Stimulated activated CD4-positive, alpha-beta T cell treated with anti-CD3 and anti-CD28 coated beads, Interleukin-4, amount 100 ng/mL, for 4 hours (primary cell): ENCODE measurements around the gene CUX1.
"Not testable (repeated sequence)": the region's sequence is repeated elsewhere in the genome, so short reads cannot be mapped to it uniquely, and the experiment has no call there.

Experiments used
- DNase-seq, 2 experiments: peaks; one replicate each; pipeline ENCODE4 v3.0.0-alpha.2; 2020

Gene CUX1

GRCh38 chr7:102230162-102230561 lies 412.7 kb downstream of the CUX1 start:
- DNase-seq = not testable (repeated sequence)

- DNase-seq = no peak
Observed at GRCh38 chr7:102230593-102230992, 413.2 kb downstream of the CUX1 start.

DNA sequence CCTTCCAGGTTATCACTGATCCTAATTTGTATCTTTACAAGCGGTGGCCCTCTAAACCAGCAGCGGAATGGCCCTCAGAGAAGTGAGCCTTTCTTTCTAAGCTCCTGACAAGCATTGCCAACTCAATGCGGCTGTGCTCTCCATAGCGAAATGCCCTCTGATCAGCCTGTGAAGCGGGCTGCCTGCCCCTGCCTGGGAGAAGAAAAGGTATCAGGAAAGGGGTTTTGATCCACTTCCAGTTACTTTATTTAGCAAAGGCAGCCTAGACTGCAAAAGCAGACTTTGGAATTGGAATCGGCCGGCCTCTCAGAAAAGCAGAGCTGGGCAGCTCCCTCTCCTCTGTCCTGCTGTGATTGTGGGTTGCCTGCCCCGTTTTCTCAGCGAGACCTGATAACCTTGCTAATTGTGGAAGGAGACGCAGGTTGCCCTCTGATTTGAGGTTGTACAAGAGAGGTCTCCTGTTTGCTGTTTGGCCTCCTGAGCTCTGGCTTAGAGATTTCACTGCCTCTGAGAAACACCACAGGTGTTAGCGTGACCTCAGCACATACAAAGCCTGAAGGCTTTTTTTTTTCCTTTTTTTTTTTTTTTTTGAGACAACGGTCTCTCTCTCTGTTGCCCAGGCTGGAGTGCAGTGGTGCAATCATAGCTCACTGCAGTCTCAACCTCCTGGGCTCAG lies 415.3 kb downstream of the CUX1 start:
- no peak for DNase-seq

DNA sequence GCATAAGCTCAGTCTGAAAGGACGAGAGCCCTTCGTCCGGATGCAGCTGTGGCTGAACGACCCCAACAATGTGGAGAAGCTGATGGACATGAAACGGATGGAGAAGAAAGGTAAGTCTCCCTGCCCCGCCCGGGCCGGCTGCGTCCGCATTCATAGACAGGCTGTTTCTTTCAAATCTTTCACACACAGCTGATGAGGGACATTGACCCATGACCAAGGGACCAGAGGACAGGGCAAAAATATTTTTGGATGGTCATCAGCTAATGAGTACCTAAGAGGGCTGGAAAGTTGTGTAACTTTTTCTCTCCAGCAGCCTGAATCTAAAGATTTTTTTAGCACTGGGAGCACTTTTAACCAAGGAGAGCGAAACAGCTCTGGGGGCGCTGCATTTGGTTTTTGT lies 416.7 kb downstream of the CUX1 start:
- DNase-seq = no peak

- DNase-seq = no peak
Observed at GRCh38 chr7:102234801-102235550, 417.6 kb downstream of the CUX1 start.

DNA sequence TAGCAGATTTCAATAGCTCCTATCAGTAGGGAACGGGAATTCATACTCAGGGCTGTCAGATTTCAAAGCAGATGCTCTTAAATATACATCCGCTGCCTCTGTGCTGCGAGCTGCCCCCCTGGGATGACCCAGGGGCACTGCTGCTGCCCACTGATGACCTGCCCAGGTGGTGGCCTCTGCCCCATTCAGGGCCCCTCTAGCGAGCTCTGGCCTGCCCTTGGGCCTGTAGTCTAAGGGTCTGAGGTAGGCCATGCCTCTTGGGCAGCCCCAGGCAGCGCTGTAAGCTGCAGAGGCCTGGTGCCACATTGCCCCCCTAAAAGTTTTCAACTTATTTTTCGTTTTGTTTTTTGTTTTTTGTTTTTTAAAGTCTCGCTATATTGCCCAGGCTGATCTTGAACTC lies 418.7 kb downstream of the CUX1 start:
- DNase-seq = no peak

DNA sequence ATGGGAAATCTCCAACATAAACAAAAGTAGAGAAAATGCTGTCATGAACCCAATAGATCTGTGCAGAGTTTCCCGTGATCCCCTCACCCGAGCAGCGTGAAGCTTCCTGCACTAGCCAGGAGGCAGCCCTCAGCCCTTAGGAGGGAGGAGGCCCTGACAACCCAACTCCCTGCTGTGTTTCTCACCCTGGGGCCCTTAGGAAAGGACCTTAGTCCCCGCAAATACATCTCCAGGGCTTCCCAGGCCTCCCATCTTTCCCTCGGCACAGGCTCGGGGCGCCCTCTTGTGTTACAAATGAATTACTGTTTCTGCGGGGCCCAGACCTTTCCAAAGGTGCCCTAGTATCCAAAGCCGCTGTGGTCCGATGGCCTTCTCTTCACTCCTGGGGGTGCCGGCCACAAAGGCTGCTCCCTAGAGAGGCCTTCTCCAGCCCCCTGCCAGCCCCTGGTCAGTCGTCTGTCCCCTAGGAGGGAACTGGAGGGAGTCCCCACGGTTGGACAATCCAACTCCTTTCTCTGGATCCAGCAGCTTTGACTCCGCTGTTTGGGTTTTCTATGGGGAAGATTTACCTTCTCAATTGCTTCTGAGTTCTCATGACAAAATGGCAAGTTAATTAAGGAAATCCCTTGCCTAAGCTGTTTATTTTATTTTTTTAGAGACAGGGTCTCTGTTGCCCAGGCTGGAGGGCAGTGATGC lies 419.3 kb downstream of the CUX1 start:
- peak; percentile 8 to 33 for DNase-seq

- DNase-seq = no peak
Observed at GRCh38 chr7:102239206-102239820, 421.9 kb downstream of the CUX1 start.

- DNase-seq = no peak
Observed at GRCh38 chr7:102241431-102241830, 424.0 kb downstream of the CUX1 start.

DNA sequence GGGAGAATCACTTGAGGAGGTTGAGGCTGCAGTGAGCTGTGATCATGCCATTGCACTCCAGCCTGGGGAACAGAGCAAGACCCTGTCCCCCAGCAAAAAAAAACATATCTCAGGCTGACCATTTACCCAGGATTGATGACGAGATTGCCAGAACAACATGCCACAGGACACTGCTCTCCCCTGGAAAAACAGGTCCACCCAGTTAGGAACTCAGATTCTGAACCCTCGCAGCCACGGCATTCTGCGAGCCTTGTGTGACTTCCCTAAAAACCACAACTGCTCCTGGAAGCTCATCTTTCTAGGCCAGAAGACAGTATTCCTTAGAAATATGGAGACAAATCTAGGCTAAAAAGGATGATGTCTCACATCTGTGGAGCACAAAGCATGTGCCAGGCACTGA lies 427.2 kb downstream of the CUX1 start:
- no peak for DNase-seq

DNA sequence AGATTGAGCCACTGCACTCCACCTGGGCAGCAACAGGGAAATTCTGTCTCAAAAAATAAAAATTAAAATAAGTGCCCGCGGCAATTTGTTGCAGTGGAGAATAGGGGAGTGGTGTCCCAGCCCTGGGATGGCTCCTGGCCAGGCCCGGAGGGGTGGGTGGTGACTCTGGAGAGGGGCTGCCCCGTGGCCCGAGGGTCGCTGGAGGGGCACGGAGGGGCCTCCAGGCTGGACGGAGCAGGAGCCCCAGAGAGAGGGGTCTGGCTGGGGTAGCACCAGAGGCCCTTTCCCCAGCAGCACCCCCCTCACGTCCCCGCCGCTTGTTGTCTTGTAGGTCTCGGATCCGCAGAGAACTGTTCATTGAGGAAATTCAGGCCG lies 430.6 kb downstream of the CUX1 start:
- no peak for DNase-seq

DNA sequence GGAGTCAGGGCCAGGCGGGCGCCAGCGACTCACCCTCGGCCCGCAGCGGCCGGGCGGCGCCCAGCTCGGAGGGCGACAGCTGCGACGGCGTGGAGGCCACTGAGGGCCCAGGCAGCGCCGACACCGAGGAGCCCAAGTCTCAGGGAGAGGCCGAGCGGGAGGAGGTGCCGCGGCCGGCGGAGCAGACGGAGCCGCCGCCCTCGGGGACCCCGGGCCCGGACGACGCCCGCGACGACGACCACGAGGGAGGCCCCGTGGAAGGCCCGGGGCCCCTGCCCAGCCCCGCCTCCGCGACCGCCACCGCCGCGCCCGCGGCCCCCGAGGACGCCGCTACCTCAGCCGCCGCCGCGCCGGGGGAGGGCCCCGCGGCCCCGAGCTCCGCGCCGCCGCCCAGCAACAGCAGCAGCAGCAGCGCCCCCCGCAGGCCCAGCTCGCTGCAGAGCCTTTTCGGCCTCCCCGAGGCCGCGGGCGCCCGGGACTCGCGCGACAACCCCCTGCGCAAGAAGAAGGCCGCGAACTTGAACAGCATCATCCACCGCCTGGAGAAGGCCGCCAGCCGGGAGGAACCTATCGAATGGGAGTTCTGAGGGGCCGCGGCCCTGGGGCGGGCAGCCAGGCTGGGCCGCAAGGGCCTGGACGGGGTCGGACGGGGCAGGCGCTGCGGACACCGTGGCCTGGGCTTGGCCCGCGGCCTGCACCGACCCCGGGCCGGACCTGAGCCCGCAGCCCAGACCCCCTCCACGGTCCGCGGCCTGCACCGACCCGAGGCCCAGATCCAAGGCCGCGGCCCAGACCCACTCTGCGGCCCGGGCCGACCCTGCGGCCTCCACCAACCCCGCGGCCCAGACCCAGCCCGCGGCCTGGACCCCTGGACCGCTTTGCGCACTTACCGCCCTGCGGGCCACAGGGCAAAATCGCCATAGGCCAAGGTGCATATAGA lies 431.3 kb downstream of the CUX1 start:
- DNase-seq = no peak

DNA sequence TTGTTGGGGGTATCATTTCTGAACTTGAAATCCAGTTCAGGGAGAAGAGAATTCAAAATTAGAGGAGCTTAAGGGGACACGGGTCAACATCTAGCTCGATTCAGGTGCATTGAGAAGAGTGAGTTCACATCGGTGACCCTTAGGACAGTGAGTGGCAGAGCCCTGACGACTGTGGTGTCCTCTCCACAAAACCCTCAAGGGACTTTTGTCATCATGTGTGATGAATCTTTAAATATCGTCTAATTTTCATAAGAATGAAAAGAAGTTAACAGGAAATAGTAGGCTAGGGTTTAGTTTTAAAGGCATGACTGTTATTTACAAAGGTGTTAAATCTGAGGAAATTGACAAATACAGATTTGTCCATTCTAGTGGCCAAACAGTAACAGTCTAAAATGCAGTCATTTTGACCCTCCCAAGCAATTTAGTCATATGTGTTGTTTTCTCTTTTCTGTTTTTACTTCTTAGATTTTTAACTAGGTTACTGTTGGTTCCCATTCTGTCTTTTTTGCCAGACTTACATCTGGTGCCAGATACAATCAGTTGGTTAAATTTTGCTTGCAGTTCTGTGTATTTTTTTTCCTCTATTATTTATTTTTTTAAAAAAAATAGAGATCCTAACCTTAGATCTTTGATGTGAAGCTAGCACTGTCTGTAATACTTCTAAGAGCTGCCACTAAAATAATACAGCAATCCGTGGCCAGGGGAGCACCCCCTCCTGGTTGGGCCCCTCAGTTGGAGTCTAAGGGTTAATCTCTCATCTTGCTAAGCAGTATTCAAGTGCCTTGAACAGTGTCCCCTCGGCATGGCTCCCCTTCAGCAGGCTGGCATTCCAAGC lies 434.3 kb downstream of the CUX1 start:
- DNase-seq = no peak

- DNase-seq = no peak
Observed at GRCh38 chr7:102252366-102252982, 435.0 kb downstream of the CUX1 start.

GRCh38 chr7:102253066-102253972 lies 435.9 kb downstream of the CUX1 start:
- no peak for DNase-seq

- no peak for DNase-seq
Observed at GRCh38 chr7:102253973-102254370, 436.5 kb downstream of the CUX1 start.

GRCh38 chr7:102254521-102254920 lies 437.1 kb downstream of the CUX1 start:
- DNase-seq = no peak

- DNase-seq = no peak
Observed at GRCh38 chr7:102255501-102255900, 438.1 kb downstream of the CUX1 start.

DNA sequence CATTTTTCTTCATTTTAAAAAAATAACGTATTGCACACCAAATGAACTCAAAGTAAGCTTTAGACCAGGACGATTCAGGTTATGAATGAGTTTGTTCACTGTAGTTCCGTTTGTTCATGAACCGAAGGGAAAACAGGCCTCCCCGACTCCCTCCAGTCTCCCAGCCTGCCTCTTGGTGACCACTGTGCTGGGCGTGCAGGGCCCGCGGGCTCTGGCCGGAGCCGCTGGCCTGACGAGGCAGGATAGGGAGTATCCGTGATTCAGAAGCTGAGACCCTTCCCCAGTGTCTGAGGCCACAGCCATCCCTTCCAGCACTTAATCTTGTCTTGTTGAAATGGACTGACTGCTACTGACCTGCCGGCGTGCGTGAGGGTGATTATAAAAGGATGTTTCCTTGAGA lies 438.5 kb downstream of the CUX1 start:
- no peak for DNase-seq
